ENCODE results near the gene B4GALNT1.

B4GALNT1 gene

DNA sequence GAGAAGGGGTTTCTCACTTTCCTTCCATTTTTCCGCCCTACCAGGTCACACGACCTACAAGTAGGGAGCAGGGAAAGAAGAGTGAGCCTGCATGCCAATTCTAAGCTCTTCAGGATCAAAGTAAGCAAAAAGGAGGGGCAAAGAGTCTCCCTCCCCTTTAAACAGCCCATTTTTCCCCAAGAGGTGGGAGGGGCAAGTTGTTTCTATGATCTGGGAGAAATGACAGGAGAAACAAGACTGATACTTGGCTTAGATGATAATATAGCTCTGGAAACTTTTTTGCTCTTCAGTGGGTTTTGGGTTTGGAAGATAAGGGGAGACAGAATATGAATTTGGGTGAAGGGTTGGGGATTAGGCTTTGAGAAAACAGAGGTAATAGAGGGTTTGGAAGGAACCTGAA, 26.6 kb downstream of the B4GALNT1 start:
- no peak for DNase-seq (ENCODE audit: low read depth)
- no peak overlapping the region for H3K4me3 ChIP-seq (ENCODE audit: low read length)
- TF ChIP-seq, protein P1, sequence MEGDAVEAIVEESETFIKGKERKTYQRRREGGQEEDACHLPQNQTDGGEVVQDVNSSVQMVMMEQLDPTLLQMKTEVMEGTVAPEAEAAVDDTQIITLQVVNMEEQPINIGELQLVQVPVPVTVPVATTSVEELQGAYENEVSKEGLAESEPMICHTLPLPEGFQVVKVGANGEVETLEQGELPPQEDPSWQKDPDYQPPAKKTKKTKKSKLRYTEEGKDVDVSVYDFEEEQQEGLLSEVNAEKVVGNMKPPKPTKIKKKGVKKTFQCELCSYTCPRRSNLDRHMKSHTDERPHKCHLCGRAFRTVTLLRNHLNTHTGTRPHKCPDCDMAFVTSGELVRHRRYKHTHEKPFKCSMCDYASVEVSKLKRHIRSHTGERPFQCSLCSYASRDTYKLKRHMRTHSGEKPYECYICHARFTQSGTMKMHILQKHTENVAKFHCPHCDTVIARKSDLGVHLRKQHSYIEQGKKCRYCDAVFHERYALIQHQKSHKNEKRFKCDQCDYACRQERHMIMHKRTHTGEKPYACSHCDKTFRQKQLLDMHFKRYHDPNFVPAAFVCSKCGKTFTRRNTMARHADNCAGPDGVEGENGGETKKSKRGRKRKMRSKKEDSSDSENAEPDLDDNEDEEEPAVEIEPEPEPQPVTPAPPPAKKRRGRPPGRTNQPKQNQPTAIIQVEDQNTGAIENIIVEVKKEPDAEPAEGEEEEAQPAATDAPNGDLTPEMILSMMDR (conservative IDR thresholded peaks at IDR 0.05; ENCODE audit: low read depth, low read length): no peak

DNA sequence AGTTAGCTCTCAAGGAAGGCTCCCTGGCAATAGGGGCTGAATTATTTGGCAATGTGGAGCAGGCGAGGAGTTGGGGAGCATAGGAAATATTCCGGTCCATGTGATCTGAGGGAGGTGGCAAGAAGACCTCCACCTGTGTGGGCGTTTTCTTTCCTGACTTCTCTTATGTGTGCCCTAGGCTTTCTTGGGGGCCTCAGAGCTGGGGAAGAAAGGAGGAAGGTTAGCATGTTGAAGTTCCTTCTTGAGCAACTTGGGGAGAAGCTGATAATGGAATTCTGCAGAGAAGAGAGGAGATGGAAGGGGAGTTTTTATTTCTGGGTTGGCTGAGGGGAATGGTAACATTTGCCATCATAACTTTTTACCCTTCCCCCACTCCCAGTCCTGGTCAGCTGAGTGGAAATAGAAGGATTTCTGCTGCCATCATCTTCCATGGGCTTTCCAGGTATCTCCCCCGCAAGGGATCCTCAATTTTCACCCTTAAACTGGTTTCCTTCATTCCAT, 27.1 kb downstream of the B4GALNT1 start:
- DNase-seq (ENCODE audit: low read depth): no peak
- peak overlapping the region; percentile 91 for H3K4me3 ChIP-seq (ENCODE audit: low read length)
- TF ChIP-seq, protein P1 (conservative IDR thresholded peaks at IDR 0.05; ENCODE audit: low read depth, low read length): no peak

DNA sequence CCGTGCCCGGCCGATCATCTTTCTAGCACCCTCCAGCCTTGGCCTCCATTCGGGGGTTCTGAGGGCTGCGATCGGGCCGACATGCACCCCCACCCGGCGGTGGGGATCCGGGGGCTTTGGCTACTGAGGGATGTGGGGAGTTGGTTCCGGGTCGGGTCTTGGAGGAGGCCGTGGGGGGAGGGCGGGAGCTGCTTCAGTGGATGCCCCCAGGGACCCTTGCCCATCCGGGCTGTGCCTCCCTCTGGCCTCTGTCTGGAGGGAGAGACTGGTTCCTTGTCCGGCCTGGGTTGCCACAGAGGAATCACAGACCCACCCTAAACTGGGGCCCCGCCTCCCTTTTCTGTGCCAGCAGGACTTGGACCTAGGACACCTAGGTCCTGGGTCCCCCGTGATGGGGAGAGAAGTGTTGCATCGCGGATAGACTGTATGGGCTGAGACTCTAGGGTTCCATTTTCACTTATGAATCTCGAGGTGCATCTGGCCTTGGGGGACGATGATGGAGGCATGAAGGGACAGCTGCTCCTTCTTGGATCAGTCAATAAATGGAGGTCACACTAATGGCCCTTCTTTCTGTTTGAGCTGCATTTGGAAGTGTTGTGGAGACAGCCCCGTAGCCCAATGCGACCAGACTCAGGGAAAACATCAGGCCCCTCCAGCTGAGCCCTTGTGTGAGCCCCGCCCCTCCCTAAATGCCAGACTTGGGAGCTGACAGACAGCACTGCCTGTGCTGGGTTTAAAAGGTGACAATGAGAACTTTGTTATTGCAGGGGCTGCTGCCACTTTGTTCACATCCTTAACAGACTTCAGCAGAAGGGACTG, 27.8 kb downstream of the B4GALNT1 start:
- H3K4me3 ChIP-seq (ENCODE audit: low read length): peak overlapping the region; percentile 91
- TF ChIP-seq, protein P1 (conservative IDR thresholded peaks at IDR 0.05; ENCODE audit: low read depth, low read length): no peak
- no peak for DNase-seq (ENCODE audit: low read depth)

DNA sequence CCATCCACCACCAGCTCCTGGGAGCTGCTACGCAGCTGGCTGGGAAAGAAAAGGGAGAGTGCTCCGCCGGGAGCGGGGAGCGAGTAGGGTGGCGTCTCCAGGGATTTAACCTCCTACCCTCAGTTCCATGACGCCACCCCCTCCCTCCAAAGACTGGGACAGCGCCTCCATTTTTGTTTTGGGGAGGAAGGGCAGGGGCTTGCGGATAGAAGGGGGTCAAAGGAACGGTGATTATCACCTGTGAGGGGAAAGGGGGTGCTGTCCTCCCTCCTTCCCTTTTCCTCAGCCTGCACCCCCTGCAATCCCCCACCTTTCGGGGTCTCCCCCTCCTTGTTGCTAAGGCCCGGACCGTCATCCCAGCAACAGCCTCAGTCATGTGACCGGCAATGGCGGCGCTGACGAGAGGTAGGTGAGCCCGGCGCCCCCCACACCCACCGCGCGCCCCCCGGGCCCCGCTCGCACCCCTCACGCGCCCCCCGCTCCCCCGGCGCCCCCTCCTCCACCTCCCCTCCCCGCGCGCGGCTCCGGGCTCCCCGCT, 28.5 kb downstream of the B4GALNT1 start, which contains the start of gene DTX3:
TSS of gene DTX3 (plus strand) at position 371 of the 538 bp plus-strand sequence. CDS start 1,694 bp downstream, outside the sequence.
- DNase-seq (ENCODE audit: low read depth): peak; percentile 12
- TF ChIP-seq, protein P1 (conservative IDR thresholded peaks at IDR 0.05; ENCODE audit: low read depth, low read length): no peak
- peak within 1 kb of the TSS; percentile 91 for H3K4me3 ChIP-seq (ENCODE audit: low read length)

DNA sequence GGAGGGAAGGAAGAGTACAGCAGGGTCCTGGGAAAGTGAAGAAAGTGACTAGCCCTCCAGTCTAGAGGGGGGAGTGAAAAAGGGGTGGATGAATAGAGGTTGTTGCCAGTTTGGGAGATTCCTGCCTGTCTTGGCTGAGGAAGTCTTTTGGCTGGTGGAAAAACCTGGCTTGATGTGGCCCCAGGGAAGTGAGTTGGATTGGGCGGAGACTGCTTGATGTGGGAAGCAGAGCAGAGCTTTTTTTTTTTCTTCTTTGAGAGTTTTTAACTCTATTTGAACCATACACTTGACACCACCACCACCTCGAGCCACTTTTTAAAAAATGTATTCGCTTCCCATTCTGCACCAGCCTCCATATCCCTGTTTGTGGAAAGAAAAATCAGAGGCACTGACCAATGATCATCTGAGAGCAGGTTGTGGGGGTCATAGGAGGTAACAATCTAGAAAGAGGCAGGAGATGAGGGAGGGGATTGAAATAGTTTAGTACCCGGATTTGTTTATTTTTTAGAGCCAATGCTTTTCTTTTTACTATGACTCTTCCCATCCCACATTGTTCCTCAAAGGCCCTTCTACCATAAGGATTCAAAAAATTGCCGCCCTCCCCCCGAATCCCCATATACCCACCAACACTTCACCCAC, 29.1 kb downstream of the B4GALNT1 start:
- TF ChIP-seq, protein P1 (conservative IDR thresholded peaks at IDR 0.05; ENCODE audit: low read depth, low read length): no peak
- peak overlapping the region; percentile 91 for H3K4me3 ChIP-seq (ENCODE audit: low read length)
- DNase-seq (ENCODE audit: low read depth): no peak

DNA sequence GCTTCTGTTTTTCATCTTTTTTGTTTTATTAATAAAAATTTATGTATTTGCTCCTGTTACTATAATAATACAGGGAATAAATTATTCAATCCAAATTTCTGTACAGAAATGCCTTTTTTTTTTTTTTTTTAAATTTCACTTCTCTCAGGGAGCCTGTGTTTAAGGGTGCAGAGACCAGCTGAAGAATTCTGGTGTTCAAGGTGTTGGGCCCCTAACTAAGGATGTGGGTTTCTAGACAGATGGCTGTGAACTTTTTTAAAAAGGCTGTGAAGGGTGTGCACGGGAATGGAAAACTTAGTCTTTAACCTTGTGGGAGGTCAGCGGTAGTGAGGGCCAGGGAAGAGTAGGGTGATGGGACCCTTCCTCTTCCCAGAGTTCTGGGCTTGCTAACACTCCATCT, 29.7 kb downstream of the B4GALNT1 start:
- TF ChIP-seq, protein P1 (conservative IDR thresholded peaks at IDR 0.05; ENCODE audit: low read depth, low read length): no peak
- DNase-seq (ENCODE audit: low read depth): no peak
- no peak overlapping the region for H3K4me3 ChIP-seq (ENCODE audit: low read length)

Measured in retinal pigment epithelial cell (primary cell).